ENCODE data around the gene TYW1. TPM values are rescaled to one million over a fixed set of nuclear protein-coding genes. Genes with fewer than 3 reads are reported as not detected.
A peak's percentile ranks its signal among the peaks of the same experiment; 100 is the strongest.
"Not testable (repeated sequence)": the region's sequence is repeated elsewhere in the genome, so short reads cannot be mapped to it uniquely, and the experiment has no call there.

The TYW1 gene
- total RNA-seq, 1 experiment from 2014 or later, result 16.8 TPM

- DNase-seq (ENCODE audit: low spot score); H3K9me3 ChIP-seq (ENCODE audit: low read depth, low read length, poor library complexity, severe bottlenecking); H3K27me3 ChIP-seq (replicated peaks; ENCODE audit: insufficient read depth, low read depth, low read length, poor library complexity); H3K4me1 ChIP-seq (ENCODE audit: insufficient read depth, low read length, poor library complexity, severe bottlenecking); BruUV-seq (replicated peaks); H3K4me3 ChIP-seq (ENCODE audit: low read depth, low read length, poor library complexity, severe bottlenecking); POLR2A ChIA-PET (ENCODE audit: low non-redundant PET); H3K27ac ChIP-seq (ENCODE audit: low read depth, low read length, poor library complexity, severe bottlenecking); H3K36me3 ChIP-seq (ENCODE audit: insufficient read depth, low read length, poor library complexity, severe bottlenecking); CTCF ChIA-PET; intact Hi-C loops (cut with micrococcal nuclease; ENCODE audit: unreplicated experiment): not testable (repeated sequence)
Observed at GRCh38 chr7:67192889-67193613, 196.4 kb downstream of the TYW1 start.

- BruUV-seq (replicated peaks); CTCF ChIA-PET: not testable (repeated sequence)
Observed at GRCh38 chr7:67196176-67196575, 199.5 kb downstream of the TYW1 start.

GRCh38 chr7:67198865-67199526, 202.4 kb downstream of the TYW1 start:
- CTCF ChIA-PET, result not testable (repeated sequence)

More at GRCh38 chr7:67196176-67196575, 199.5 kb downstream of the TYW1 start:
- H3K9me3 ChIP-seq (ENCODE audit: low read depth, low read length, poor library complexity, severe bottlenecking); POLR2A ChIA-PET (ENCODE audit: low non-redundant PET); H3K36me3 ChIP-seq (ENCODE audit: insufficient read depth, low read length, poor library complexity, severe bottlenecking); DNase-seq (ENCODE audit: low spot score); H3K27ac ChIP-seq (ENCODE audit: low read depth, low read length, poor library complexity, severe bottlenecking); H3K27me3 ChIP-seq (replicated peaks; ENCODE audit: insufficient read depth, low read depth, low read length, poor library complexity); intact Hi-C loops (cut with micrococcal nuclease; ENCODE audit: unreplicated experiment); H3K4me3 ChIP-seq (ENCODE audit: low read depth, low read length, poor library complexity, severe bottlenecking); H3K4me1 ChIP-seq (ENCODE audit: insufficient read depth, low read length, poor library complexity, severe bottlenecking): not testable (repeated sequence)

GRCh38 chr7:67205772-67206171, 209.1 kb downstream of the TYW1 start:
- POLR2A ChIA-PET (ENCODE audit: low non-redundant PET); BruUV-seq (replicated peaks); H3K9me3 ChIP-seq (ENCODE audit: low read depth, low read length, poor library complexity, severe bottlenecking); H3K4me1 ChIP-seq (ENCODE audit: insufficient read depth, low read length, poor library complexity, severe bottlenecking); CTCF ChIA-PET; H3K27ac ChIP-seq (ENCODE audit: low read depth, low read length, poor library complexity, severe bottlenecking); intact Hi-C loops (cut with micrococcal nuclease; ENCODE audit: unreplicated experiment); H3K36me3 ChIP-seq (ENCODE audit: insufficient read depth, low read length, poor library complexity, severe bottlenecking); H3K27me3 ChIP-seq (replicated peaks; ENCODE audit: insufficient read depth, low read depth, low read length, poor library complexity); H3K4me3 ChIP-seq (ENCODE audit: low read depth, low read length, poor library complexity, severe bottlenecking): not testable (repeated sequence)
- DNase-seq (ENCODE audit: low spot score), result peak; percentile 21

More at GRCh38 chr7:67198865-67199526, 202.4 kb downstream of the TYW1 start:
- DNase-seq (ENCODE audit: low spot score); H3K4me1 ChIP-seq (ENCODE audit: insufficient read depth, low read length, poor library complexity, severe bottlenecking); H3K9me3 ChIP-seq (ENCODE audit: low read depth, low read length, poor library complexity, severe bottlenecking); H3K27ac ChIP-seq (ENCODE audit: low read depth, low read length, poor library complexity, severe bottlenecking); BruUV-seq (replicated peaks); H3K36me3 ChIP-seq (ENCODE audit: insufficient read depth, low read length, poor library complexity, severe bottlenecking); POLR2A ChIA-PET (ENCODE audit: low non-redundant PET); H3K4me3 ChIP-seq (ENCODE audit: low read depth, low read length, poor library complexity, severe bottlenecking); intact Hi-C loops (cut with micrococcal nuclease; ENCODE audit: unreplicated experiment); H3K27me3 ChIP-seq (replicated peaks; ENCODE audit: insufficient read depth, low read depth, low read length, poor library complexity): not testable (repeated sequence)

GRCh38 chr7:67206452-67206851, 209.8 kb downstream of the TYW1 start:
- ChIA-PET POLR2A (ENCODE audit: low non-redundant PET) (no interaction called here), CTCF (no interaction called here)
- H3K4me3 ChIP-seq (ENCODE audit: low read depth, low read length, poor library complexity, severe bottlenecking), result no peak overlapping the region
- no peaks in the 10 kb centered on the region for H3K9me3 ChIP-seq (ENCODE audit: low read depth, low read length, poor library complexity, severe bottlenecking)
- intact Hi-C loops (cut with micrococcal nuclease; ENCODE audit: unreplicated experiment), result no loop called here
- DNase-seq (ENCODE audit: low spot score), result no peak
- H3K27ac ChIP-seq (ENCODE audit: low read depth, low read length, poor library complexity, severe bottlenecking), result no peak overlapping the region
- no peaks in the 10 kb centered on the region for H3K36me3 ChIP-seq (ENCODE audit: insufficient read depth, low read length, poor library complexity, severe bottlenecking)
- TF ChIP-seq CTCF (conservative IDR thresholded peaks at IDR 0.05; ENCODE audit: low read depth, low read length), result no peak
- TF ChIP-seq EZH2 (IDR thresholded peaks at IDR 0.05; ENCODE audit: borderline replicate concordance, low read depth, low read length, poor library complexity, severe bottlenecking), result no peak
- H3K27me3 ChIP-seq (replicated peaks; ENCODE audit: insufficient read depth, low read depth, low read length, poor library complexity), result no peaks in the 10 kb centered on the region
- no peaks in the 10 kb centered on the region for H3K4me1 ChIP-seq (ENCODE audit: insufficient read depth, low read length, poor library complexity, severe bottlenecking)
- no TSS peak for BruUV-seq (replicated peaks)

GRCh38 chr7:67208656-67209055, 212.0 kb downstream of the TYW1 start:
- CTCF ChIA-PET; H3K4me1 ChIP-seq (ENCODE audit: insufficient read depth, low read length, poor library complexity, severe bottlenecking); H3K27ac ChIP-seq (ENCODE audit: low read depth, low read length, poor library complexity, severe bottlenecking); intact Hi-C loops (cut with micrococcal nuclease; ENCODE audit: unreplicated experiment); DNase-seq (ENCODE audit: low spot score); BruUV-seq (replicated peaks); H3K4me3 ChIP-seq (ENCODE audit: low read depth, low read length, poor library complexity, severe bottlenecking); H3K27me3 ChIP-seq (replicated peaks; ENCODE audit: insufficient read depth, low read depth, low read length, poor library complexity); H3K9me3 ChIP-seq (ENCODE audit: low read depth, low read length, poor library complexity, severe bottlenecking); H3K36me3 ChIP-seq (ENCODE audit: insufficient read depth, low read length, poor library complexity, severe bottlenecking); POLR2A ChIA-PET (ENCODE audit: low non-redundant PET): not testable (repeated sequence)
